Urothelium cell line (cell line): ENCODE measurements around the gene FLRT2.

ENCODE experiments used
- DNase-seq: peaks from one replicate; pipeline ENCODE4 v3.0.0; 2011; ENCODE audit warnings: low spot score, mixed read lengths
- FAIRE-seq: peaks from 2 replicates; lab custom pipeline; 2011; peaks lifted over from hg19 to GRCh38; lab: Jason Lieb, UNC

FLRT2 gene

GRCh38 chr14:85530626-85531025 lies 682 bp downstream of the FLRT2 start:
- DNase-seq (no peak), FAIRE-seq (no peak)

- DNase-seq (no peak), FAIRE-seq (no peak)
Measured at GRCh38 chr14:85531141-85531586, 1.2 kb downstream of the FLRT2 start.

- DNase-seq: no peak
- FAIRE-seq: peak; percentile 58
Measured at GRCh38 chr14:85531587-85532373, 1.8 kb downstream of the FLRT2 start.

- FAIRE-seq (no peak), DNase-seq (no peak)
Measured at GRCh38 chr14:85532374-85533022, 2.6 kb downstream of the FLRT2 start.

DNA sequence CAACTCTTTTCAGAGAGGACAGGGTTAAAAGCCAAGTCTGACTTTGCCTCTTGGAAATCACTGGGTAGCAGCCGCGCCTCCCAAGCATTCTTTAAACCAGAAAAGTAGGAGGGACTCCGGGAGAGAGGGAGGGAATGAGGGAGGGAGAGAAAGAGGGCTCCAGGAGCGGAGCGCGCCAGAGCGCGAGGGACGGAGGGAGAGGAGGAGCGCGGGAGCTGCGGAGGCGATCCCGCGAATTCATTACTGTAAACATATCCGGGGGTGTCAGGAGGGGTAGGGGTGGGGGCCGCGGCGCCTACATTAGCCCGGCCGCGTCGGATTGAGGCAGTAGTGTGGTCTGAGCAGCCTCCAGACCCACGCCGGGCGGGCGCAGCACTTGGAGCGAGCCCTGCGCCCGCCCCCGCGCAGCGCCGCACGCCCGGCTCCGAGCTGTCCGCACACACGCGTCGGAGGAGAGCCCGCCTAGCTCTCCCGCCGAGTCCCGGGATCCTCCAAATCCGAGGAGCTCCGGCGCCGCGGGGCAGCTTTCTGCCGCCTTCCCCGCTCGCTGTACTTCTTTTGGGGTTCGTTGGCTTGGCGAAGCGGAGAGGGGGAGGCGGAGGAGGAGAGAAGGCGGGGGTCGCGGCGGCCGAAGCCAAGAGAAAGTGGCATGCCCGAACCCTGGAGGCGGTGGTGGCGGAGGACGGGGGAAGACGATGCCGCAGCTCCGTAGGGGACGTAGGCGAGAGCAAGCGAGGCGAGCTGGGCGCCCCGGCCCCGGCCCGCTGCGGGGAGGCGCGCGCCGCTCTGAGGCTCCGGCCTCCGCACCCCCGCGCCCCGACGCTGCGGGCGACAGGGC lies 3.3 kb downstream of the FLRT2 start:
- peak; percentile 76 for DNase-seq
- FAIRE-seq: peak; percentile 5

GRCh38 chr14:85533861-85534291 lies 3.9 kb downstream of the FLRT2 start:
- DNase-seq (peak; percentile 34), FAIRE-seq (no peak)

- DNase-seq (no peak), FAIRE-seq (no peak)
Measured at GRCh38 chr14:85534458-85535293, 4.7 kb downstream of the FLRT2 start.

DNA sequence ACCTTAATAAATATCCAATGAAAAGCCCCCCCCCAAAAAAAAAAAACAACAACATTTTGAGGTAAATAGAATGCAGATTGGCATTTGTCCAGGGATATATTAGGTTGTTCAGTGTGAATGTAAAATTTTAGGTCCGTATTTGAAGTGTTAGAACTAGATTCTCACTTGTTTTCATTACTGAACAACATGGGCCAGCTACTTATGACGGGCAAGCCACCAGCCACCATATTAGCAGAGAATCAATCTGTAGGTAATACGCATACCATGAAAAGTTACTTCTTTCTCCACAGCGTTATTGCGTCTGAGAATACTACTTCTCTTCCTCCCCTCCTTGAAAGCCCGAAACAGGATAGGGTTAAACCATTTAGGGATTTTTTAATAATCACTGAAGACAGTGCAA lies 5.4 kb downstream of the FLRT2 start:
- no peak for FAIRE-seq
- DNase-seq: no peak

- FAIRE-seq (no peak), DNase-seq (peak; percentile 44)
Measured at GRCh38 chr14:85535991-85536832, 6.3 kb downstream of the FLRT2 start.

- DNase-seq: no peak
- no peak for FAIRE-seq
Measured at GRCh38 chr14:85536833-85537190, 6.9 kb downstream of the FLRT2 start.

DNA sequence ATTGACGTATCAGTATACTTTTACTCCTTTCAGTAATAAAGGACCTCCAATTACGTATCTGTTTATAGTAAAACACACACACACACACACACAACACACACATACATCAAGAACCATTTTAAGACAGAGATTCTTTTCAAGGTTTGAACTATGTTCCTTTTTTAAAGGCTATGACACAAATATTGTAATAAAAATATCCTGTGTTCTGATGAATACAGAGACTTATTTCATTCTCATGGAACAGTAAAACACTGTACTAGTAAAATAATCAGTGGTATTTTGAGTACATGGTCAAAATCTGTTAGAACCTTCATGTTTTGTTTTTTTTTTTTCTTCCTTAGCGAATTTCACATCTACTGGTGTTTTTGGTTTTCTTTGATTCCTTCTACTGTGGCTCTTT lies 7.6 kb downstream of the FLRT2 start:
- no peak for FAIRE-seq
- DNase-seq: no peak

- DNase-seq (no peak), FAIRE-seq (no peak)
Measured at GRCh38 chr14:85538636-85539035, 8.7 kb downstream of the FLRT2 start.

DNA sequence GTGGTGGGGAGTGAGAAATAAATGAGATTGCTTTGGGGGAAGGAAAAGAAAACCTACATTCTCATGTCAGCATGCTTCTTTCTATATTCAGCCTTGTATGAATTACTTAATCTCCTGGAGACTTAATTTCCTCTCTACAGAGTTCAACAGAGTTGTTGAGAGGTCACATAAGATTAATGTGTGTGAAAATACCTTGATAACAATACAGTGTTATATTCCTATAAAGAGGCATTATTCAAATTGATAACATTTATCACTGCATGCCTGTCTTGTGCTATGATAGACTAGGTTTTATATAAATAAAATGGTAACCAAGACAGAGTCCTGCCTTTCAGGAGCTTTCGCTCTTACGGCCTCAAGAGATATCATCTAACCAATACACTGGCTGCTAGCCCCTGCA lies 9.6 kb downstream of the FLRT2 start:
- no peak for FAIRE-seq
- no peak for DNase-seq

- FAIRE-seq: no peak
Measured at GRCh38 chr14:85542623-85543022, 12.7 kb downstream of the FLRT2 start.

GRCh38 chr14:85545738-85546137 lies 15.8 kb downstream of the FLRT2 start:
- FAIRE-seq (no peak), DNase-seq (no peak)

More at GRCh38 chr14:85542623-85543022, 12.7 kb downstream of the FLRT2 start:
- DNase-seq: no peak

DNA sequence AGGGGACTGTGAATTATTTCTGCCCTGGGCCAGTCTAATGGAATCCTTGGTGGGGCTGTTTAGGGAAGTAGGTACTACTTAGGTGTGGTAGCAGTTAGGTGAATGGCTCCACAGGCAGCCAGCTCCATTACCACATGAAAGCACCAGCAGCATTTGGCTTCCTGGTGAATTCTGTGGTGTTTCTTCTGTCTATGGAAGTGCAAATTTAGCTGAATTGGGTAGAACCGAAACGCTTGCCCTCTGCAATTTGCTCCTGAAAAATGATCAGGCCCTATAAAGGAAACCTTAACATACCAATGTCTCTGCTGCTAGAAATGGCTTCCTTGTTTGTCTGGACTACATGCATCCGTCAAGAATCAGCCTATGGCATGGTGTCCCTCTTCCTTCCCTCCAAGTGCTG lies 16.4 kb downstream of the FLRT2 start:
- no peak for DNase-seq
- no peak for FAIRE-seq

DNA sequence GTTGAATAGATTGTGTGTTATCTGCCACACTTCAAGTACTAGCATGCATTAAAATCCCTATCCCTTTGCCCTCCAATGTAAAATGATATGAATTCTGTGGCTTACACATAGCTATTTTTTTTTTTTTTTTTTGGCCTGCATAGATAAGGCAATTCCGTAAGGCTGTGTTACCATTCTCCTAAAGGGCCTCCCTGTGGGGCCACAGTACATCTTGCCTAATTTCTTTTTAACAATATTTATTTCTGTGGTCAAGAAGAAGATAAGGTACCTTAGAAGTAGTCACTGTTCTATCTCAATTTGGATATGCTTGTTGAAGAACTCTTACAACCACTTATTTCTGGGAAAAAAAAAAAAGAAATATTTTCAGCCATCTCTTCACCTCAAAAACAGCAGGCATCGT lies 19.8 kb downstream of the FLRT2 start:
- FAIRE-seq (no peak), DNase-seq (no peak)

- DNase-seq: no peak
- FAIRE-seq: no peak
Measured at GRCh38 chr14:85554106-85554505, 24.2 kb downstream of the FLRT2 start.

GRCh38 chr14:85556267-85556666 lies 26.3 kb downstream of the FLRT2 start:
- FAIRE-seq (no peak), DNase-seq (no peak)

- no peak for DNase-seq
- no peak for FAIRE-seq
Measured at GRCh38 chr14:85558505-85558904, 28.6 kb downstream of the FLRT2 start.
